ENCODE data around the gene RBMS1. TPM values are rescaled to one million over a fixed set of nuclear protein-coding genes. Genes with fewer than 3 reads are reported as not detected.

Gene RBMS1
- total and polyA plus RNA-seq, 8 donors: 91.7 to 133 (median 119) TPM

GRCh38 chr2:160379399-160379798, 114.2 kb downstream of the RBMS1 start:
- DNase-seq (peak in 1 of 4 donors; percentile 50), ATAC-seq (peak; percentile 34)
- no peak overlapping the region for H3K4me3 ChIP-seq
- peak overlapping the region; percentile 76 to 88 for H3K27ac ChIP-seq
- H3K27me3 ChIP-seq: no peaks in the 10 kb centered on the region
- intact Hi-C loops (cut with DNase I): no loop called here
- H3K4me1 ChIP-seq: peaks cover 53 to 97% of the 10 kb centered on the region in 2 donors
- no peak for TF ChIP-seq CTCF (IDR thresholded peaks at IDR 0.05)
- no peaks in the 10 kb centered on the region for H3K9me3 ChIP-seq
- H3K36me3 ChIP-seq: no peaks in the 10 kb centered on the region

- H3K4me1 ChIP-seq: peaks cover 62 to 99% of the 10 kb centered on the region in 2 donors
- DNase-seq (no peak), ATAC-seq (no peak)
- peak overlapping the region in 1 of 2 donors; percentile 88 for H3K27ac ChIP-seq
- TF ChIP-seq CTCF (IDR thresholded peaks at IDR 0.05): no peak
- no peaks in the 10 kb centered on the region for H3K9me3 ChIP-seq
- H3K27me3 ChIP-seq: no peaks in the 10 kb centered on the region
- intact Hi-C loops (cut with DNase I): no loop called here
- no peak overlapping the region for H3K4me3 ChIP-seq
- H3K36me3 ChIP-seq: no peaks in the 10 kb centered on the region
Observed at GRCh38 chr2:160377204-160377995, 116.2 kb downstream of the RBMS1 start.

DNA sequence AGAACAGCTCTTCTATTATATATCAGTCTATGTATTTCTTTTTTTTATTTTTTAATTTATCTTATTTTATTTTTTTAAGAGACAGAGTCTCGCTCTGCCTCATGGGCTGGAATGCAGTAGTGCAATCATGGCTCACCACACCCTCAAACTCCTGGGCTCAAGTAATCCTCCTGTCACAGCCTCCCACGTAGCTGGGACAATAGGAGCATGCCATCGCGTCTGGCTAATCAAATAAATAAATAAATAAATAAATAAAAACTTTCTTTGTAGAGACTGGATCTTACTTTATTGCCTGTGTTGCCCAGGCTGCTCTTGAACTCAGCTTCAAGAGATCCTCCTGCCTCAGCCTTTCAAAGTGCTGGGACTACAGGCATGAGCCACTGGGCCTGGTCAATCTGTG, 117.0 kb downstream of the RBMS1 start:
- no peaks in the 10 kb centered on the region for H3K9me3 ChIP-seq
- H3K27me3 ChIP-seq: no peaks in the 10 kb centered on the region
- DNase-seq: no peak
- no peak for TF ChIP-seq CTCF (IDR thresholded peaks at IDR 0.05)
- H3K4me3 ChIP-seq: no peak overlapping the region
- no peaks in the 10 kb centered on the region for H3K36me3 ChIP-seq
- peaks cover 62 to 99% of the 10 kb centered on the region in 2 donors for H3K4me1 ChIP-seq
- H3K27ac ChIP-seq: peak overlapping the region; percentile 49 to 88
- no peak for ATAC-seq
- intact Hi-C loops (cut with DNase I): no loop called here

GRCh38 chr2:160375802-160376469, 117.7 kb downstream of the RBMS1 start:
- intact Hi-C loops (cut with DNase I): no loop called here
- peak; percentile 23 for ATAC-seq

More at GRCh38 chr2:160375802-160376469, 117.7 kb downstream of the RBMS1 start:
- no peaks in the 10 kb centered on the region for H3K27me3 ChIP-seq
- H3K4me1 ChIP-seq: peaks cover 64 to 99% of the 10 kb centered on the region in 2 donors
- TF ChIP-seq CTCF (IDR thresholded peaks at IDR 0.05): no peak
- H3K36me3 ChIP-seq: no peaks in the 10 kb centered on the region
- H3K9me3 ChIP-seq: no peaks in the 10 kb centered on the region
- no peak for DNase-seq
- peak overlapping the region; percentile 49 to 88 for H3K27ac ChIP-seq
- no peak overlapping the region for H3K4me3 ChIP-seq

Data from left lung (tissue), 10 donors.